ENCODE measurements around the gene FANCC.

DNA sequence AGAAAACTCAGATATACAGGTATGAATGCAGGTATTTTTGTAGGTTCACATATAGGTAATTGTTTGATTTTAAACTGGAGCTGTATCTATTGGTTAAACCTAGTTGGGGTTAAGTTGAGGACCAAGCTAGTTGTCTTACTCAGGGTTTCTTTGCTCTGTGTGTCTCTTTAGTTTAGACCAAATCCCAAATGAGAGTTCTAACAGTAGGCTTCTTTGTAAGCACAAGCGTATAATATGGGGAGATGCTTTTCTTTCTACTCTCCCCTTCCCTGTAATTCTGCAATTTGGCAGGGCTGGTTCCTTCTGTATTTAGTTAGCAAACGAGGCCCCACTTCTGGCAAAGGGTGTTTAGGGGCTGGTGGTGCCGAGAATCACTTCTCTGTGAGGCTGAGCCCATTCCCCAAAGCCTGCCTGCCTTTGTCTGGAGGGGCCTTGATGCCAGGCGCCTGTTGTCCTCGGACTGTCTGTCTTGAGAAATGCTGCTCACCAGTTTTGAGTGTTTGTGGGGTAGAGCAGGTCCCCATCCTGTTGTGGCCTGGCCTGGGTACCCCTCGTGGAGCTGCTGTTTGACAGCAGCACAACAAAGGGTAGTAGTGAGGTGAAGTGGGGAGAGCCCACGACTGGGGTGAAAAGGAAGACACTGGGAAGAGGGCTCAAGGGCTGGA lies 259.3 kb downstream of the FANCC start:
- TF ChIP-seq POLR2AphosphoS5 (IDR thresholded peaks at IDR 0.05) = no peak
- TF ChIP-seq, protein P1, sequence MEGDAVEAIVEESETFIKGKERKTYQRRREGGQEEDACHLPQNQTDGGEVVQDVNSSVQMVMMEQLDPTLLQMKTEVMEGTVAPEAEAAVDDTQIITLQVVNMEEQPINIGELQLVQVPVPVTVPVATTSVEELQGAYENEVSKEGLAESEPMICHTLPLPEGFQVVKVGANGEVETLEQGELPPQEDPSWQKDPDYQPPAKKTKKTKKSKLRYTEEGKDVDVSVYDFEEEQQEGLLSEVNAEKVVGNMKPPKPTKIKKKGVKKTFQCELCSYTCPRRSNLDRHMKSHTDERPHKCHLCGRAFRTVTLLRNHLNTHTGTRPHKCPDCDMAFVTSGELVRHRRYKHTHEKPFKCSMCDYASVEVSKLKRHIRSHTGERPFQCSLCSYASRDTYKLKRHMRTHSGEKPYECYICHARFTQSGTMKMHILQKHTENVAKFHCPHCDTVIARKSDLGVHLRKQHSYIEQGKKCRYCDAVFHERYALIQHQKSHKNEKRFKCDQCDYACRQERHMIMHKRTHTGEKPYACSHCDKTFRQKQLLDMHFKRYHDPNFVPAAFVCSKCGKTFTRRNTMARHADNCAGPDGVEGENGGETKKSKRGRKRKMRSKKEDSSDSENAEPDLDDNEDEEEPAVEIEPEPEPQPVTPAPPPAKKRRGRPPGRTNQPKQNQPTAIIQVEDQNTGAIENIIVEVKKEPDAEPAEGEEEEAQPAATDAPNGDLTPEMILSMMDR (IDR thresholded peaks at IDR 0.05 in 8 of 11, conservative IDR thresholded peaks at IDR 0.05 in 3 of 11) = no peak
- TF ChIP-seq POLR2A (IDR thresholded peaks at IDR 0.05) = no peak

Data from spleen (tissue), 7 donors.